ENCODE data around the gene PTPRN2. TPM values are rescaled to one million over a fixed set of nuclear protein-coding genes. Genes with fewer than 3 reads are reported as not detected.
"Not testable (repeated sequence)": the region's sequence is repeated elsewhere in the genome, so short reads cannot be mapped to it uniquely, and the experiment has no call there.

The PTPRN2 gene
- polyA plus RNA-seq, 4 donors = 1.6 to 11.7 (median 4.0) TPM

DNA sequence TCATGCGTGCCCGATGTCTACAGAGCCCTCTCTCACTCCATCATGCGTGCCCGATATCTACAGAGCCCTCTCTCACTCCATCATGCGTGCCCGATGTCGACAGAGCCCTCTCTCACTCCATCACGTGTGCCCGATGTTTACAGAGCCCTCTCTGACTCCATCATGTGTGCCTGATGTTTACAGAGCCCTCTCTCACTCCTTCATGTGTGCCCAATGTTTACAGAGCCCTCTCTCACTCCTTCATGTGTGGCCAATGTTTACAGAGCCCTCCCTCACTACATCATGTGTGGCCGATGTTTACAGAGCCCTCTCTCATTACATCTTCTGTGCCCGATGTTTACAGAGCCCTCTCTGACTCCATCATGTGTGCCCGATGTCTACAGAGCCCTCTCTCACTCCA, 740.9 kb downstream of the PTPRN2 start:
- H3K9me3 ChIP-seq (ENCODE audit: control insufficient read depth in 2 of 2, insufficient read depth in 1 of 2, low read depth in 1 of 2, low read length in 1 of 2); DNase-seq; H3K36me3 ChIP-seq (ENCODE audit: control insufficient read depth in 3 of 3, insufficient read depth in 2 of 3, low read depth in 1 of 3, low read length in 3 of 3); H3K27ac ChIP-seq (ENCODE audit: low read depth in 1 of 3, low read length in 2 of 3); FAIRE-seq; H3K27me3 ChIP-seq (ENCODE audit: control insufficient read depth in 3 of 3, insufficient read depth in 3 of 3, low read length in 3 of 3); H3K4me3 ChIP-seq (ENCODE audit: low read depth in 1 of 3, low read length in 3 of 3); H3K4me1 ChIP-seq (ENCODE audit: control insufficient read depth in 3 of 3, insufficient read depth in 2 of 3, low read depth in 1 of 3, low read length in 2 of 3): not testable (repeated sequence)
- WGBS, 3 donors = 85% methylated on average over 11 to 12 of the region's 12 CpGs

DNA sequence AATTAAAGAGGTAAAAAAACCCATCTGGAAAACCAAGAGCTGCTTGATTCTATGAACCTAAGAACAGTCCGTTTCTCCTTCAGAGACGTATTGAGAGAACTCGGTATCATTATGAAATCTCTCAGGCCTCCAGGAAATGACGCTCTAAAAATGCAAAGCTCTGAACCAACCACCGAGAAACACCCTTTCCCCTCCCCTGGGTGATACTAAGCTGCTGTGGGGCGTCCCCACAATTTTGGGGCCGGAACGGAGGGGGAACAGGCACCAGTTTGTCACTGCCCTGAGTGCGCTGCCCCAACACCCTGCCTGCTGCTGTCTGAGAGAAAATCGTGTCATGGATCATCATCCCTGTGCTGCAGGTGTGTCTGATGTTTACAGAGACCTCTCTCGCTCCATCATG, 741.4 kb downstream of the PTPRN2 start:
- 71 to 76% (median 74%) methylated on average over 11 of the region's 11 CpGs for WGBS, 3 donors
- H3K27me3 ChIP-seq (ENCODE audit: control insufficient read depth in 3 of 3, insufficient read depth in 3 of 3, low read length in 3 of 3) = no peaks in the 10 kb centered on the region
- no peak overlapping the region for H3K4me3 ChIP-seq (ENCODE audit: low read depth in 1 of 3, low read length in 3 of 3)
- peaks cover 0 to 9% of the 10 kb centered on the region in 2 donors for H3K9me3 ChIP-seq (ENCODE audit: control insufficient read depth in 2 of 2, insufficient read depth in 1 of 2, low read depth in 1 of 2, low read length in 1 of 2)
- FAIRE-seq (no peak), DNase-seq (no peak)
- no peak overlapping the region for H3K27ac ChIP-seq (ENCODE audit: low read depth in 1 of 3, low read length in 2 of 3)
- no peaks in the 10 kb centered on the region for H3K36me3 ChIP-seq (ENCODE audit: control insufficient read depth in 3 of 3, insufficient read depth in 2 of 3, low read depth in 1 of 3, low read length in 3 of 3)
- no peaks in the 10 kb centered on the region for H3K4me1 ChIP-seq (ENCODE audit: control insufficient read depth in 3 of 3, insufficient read depth in 2 of 3, low read depth in 1 of 3, low read length in 2 of 3)

DNA sequence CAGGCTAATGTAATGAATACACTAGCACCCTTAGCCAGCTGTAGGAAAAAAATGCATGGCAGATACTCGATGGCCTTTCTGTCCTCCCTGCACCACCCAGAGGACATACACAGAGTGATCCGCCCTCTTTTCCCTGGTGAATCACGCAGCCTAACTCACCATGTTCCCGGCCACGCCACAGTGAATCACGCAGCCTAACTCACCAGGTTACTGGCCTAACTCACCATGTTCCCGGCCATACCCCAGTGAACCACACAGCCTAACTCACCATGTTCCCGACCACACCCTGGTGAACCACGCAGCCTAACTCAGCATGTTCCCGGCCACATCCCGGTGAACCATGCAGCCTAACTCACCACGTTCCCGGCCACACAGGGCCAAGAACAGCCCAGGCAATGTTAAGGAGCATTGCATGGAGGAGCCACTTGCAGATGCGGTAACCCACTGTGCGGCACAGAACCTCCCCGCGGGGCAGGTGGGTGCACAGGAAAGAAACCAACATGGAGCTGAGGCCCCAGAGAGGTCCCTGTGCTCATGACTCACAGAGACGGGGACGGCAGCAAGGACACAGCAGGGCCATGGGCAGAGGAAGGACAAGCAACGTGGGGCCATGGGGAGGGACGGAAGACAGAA, 742.3 kb downstream of the PTPRN2 start:
- H3K9me3 ChIP-seq (ENCODE audit: control insufficient read depth in 2 of 2, insufficient read depth in 1 of 2, low read depth in 1 of 2, low read length in 1 of 2) = peaks cover 0 to 18% of the 10 kb centered on the region in 2 donors
- H3K4me1 ChIP-seq (ENCODE audit: control insufficient read depth in 3 of 3, insufficient read depth in 2 of 3, low read depth in 1 of 3, low read length in 2 of 3) = no peaks in the 10 kb centered on the region
- WGBS, 3 donors = 88 to 93% (median 90%) methylated on average over 21 of the region's 21 CpGs
- FAIRE-seq (no peak), DNase-seq (no peak)
- H3K27me3 ChIP-seq (ENCODE audit: control insufficient read depth in 3 of 3, insufficient read depth in 3 of 3, low read length in 3 of 3) = no peaks in the 10 kb centered on the region
- H3K36me3 ChIP-seq (ENCODE audit: control insufficient read depth in 3 of 3, insufficient read depth in 2 of 3, low read depth in 1 of 3, low read length in 3 of 3) = no peaks in the 10 kb centered on the region
- no peak overlapping the region for H3K27ac ChIP-seq (ENCODE audit: low read depth in 1 of 3, low read length in 2 of 3)
- H3K4me3 ChIP-seq (ENCODE audit: low read depth in 1 of 3, low read length in 3 of 3) = no peak overlapping the region

DNA sequence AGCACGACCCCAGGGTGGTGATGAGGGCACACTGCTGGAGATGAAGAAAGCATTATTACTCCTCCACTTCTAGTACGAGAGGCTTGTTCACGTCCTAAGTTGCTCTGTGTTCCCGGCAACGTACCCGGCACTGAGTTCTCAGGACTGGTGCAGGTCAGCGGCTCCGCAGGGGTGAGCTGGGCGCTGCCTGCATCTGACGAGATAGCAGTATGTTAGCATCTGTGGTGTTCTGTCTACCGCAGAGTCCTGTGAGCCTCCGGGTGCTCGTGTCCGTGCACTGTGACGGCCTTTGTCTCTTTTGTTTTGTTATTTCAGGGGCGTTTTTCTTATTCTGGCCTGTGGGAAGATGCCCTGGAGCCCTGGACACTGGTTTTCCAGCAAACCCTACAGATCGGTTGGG, 743.0 kb downstream of the PTPRN2 start:
- Histone ChIP-seq H3K4me3 (ENCODE audit: low read depth in 1 of 3, low read length in 3 of 3) (no peak overlapping the region), H3K27ac (ENCODE audit: low read depth in 1 of 3, low read length in 2 of 3) (no peak overlapping the region), H3K27me3 (ENCODE audit: control insufficient read depth in 3 of 3, insufficient read depth in 3 of 3, low read length in 3 of 3) (no peaks in the 10 kb centered on the region), H3K36me3 (ENCODE audit: control insufficient read depth in 3 of 3, insufficient read depth in 2 of 3, low read depth in 1 of 3, low read length in 3 of 3) (no peaks in the 10 kb centered on the region), H3K4me1 (ENCODE audit: control insufficient read depth in 3 of 3, insufficient read depth in 2 of 3, low read depth in 1 of 3, low read length in 2 of 3) (no peaks in the 10 kb centered on the region), H3K9me3 (ENCODE audit: control insufficient read depth in 2 of 2, insufficient read depth in 1 of 2, low read depth in 1 of 2, low read length in 1 of 2) (peaks cover 0 to 25% of the 10 kb centered on the region in 2 donors)
- DNase-seq (no peak), FAIRE-seq (no peak)
- WGBS, 3 donors = 89 to 90% (median 90%) methylated on average over 17 of the region's 17 CpGs

DNA sequence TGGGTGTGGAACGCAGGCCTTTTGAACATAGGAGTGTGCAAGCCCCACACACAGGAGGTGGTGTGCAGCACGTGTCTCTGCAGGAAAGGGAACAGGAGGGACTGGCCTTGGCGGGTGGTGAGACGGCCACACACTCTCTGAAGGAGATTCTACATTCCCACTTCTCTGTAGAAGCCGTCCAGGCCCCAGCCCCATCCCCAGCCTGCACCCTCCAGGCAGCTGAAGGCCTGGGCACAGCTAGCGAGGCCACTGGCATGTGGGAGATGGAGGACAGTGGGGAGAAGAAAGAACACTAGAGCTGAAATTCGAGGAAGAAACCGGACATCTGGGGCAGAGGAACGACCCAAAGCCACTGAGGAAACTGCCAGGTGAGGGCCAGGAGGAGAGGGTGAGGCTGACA, 743.5 kb downstream of the PTPRN2 start:
- no peaks in the 10 kb centered on the region for H3K36me3 ChIP-seq (ENCODE audit: control insufficient read depth in 3 of 3, insufficient read depth in 2 of 3, low read depth in 1 of 3, low read length in 3 of 3)
- DNase-seq = no peak
- H3K4me1 ChIP-seq (ENCODE audit: control insufficient read depth in 3 of 3, insufficient read depth in 2 of 3, low read depth in 1 of 3, low read length in 2 of 3) = no peaks in the 10 kb centered on the region
- H3K27me3 ChIP-seq (ENCODE audit: control insufficient read depth in 3 of 3, insufficient read depth in 3 of 3, low read length in 3 of 3) = no peaks in the 10 kb centered on the region
- FAIRE-seq = no peak
- H3K4me3 ChIP-seq (ENCODE audit: low read depth in 1 of 3, low read length in 3 of 3) = no peak overlapping the region
- no peak overlapping the region for H3K27ac ChIP-seq (ENCODE audit: low read depth in 1 of 3, low read length in 2 of 3)
- WGBS, 3 donors = 79 to 83% (median 83%) methylated on average over 9 of the region's 9 CpGs
- H3K9me3 ChIP-seq (ENCODE audit: control insufficient read depth in 2 of 2, insufficient read depth in 1 of 2, low read depth in 1 of 2, low read length in 1 of 2) = peaks cover 0 to 27% of the 10 kb centered on the region in 2 donors

DNA sequence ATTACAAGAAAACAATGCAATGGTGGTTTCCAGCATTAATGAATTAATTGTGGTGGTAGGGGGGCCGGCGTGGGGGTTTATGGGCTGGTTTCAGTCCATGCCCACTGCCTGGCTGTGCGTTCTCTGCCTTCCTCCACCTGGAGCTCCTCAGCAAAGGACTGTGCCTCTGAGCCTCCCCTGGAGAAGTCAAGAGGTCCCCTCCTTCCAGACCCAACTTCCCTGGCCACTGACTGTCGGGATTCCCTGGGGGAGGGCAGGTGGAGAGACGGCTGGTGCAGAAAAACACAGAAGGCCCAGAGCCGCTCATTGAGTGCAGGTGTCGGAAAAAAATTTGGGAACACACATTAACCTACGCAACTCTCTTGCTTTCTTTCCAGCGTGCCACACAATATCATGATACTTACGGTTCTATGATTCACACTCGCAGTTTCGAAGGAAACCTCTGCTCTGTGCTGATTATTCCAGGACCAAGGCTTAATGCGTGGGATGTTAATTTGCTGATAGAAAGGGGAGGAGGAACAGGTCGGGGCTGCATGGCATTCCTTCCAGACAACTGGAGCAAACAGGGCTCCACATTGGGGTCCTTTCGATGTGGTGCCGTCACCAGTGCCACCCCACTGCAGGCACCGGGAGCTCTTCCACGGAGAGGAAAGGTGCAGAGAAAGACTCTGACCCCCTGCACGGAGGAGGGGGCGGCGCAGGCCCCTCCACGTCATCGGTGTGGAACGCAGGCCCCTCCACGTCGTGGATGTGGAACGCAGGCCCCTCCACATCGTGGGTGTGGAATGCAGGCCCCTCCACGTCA, 744.1 kb downstream of the PTPRN2 start:
- Histone ChIP-seq H3K27me3 (ENCODE audit: control insufficient read depth in 3 of 3, insufficient read depth in 3 of 3, low read length in 3 of 3) (no peaks in the 10 kb centered on the region), H3K4me1 (ENCODE audit: control insufficient read depth in 3 of 3, insufficient read depth in 2 of 3, low read depth in 1 of 3, low read length in 2 of 3) (no peaks in the 10 kb centered on the region), H3K4me3 (ENCODE audit: low read depth in 1 of 3, low read length in 3 of 3) (no peak overlapping the region), H3K27ac (ENCODE audit: low read depth in 1 of 3, low read length in 2 of 3) (no peak overlapping the region), H3K36me3 (ENCODE audit: control insufficient read depth in 3 of 3, insufficient read depth in 2 of 3, low read depth in 1 of 3, low read length in 3 of 3) (no peaks in the 10 kb centered on the region), H3K9me3 (ENCODE audit: control insufficient read depth in 2 of 2, insufficient read depth in 1 of 2, low read depth in 1 of 2, low read length in 1 of 2) (peaks cover 0 to 27% of the 10 kb centered on the region in 2 donors)
- no peak for DNase-seq
- no peak for FAIRE-seq
- 85 to 91% (median 89%) methylated on average over 28 to 29 of the region's 29 CpGs for WGBS, 3 donors

DNA sequence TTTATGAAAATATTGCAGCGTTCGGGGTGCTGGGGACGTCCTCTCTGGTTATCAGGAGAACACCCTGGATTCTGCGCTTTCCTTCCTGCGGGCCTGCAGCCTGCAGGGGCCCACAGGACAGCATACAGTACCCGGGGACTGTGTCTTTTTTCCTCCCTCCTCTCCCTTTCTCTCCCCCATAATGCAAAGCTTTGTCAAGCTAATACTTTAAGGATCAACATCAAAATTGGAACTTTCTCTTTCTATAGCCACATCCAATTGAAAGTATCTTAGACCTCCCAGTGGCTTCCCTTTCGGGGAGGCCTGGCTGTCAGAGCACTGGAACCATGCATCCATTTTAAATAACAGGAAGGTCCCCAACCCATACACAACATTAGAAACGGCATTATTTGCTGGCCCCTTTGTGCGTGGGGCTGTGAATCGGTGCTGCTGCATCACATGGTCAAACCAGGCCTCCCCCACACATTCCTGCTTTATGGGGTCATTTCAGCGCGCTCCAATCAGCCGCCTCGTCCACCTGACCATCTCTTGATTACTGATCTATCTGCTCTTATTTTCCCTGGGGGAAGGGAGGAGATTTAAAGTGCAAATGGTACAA, 745.8 kb downstream of the PTPRN2 start:
- FAIRE-seq (no peak), DNase-seq (no peak)
- Histone ChIP-seq H3K27me3 (ENCODE audit: control insufficient read depth in 3 of 3, insufficient read depth in 3 of 3, low read length in 3 of 3) (no peaks in the 10 kb centered on the region), H3K4me1 (ENCODE audit: control insufficient read depth in 3 of 3, insufficient read depth in 2 of 3, low read depth in 1 of 3, low read length in 2 of 3) (no peaks in the 10 kb centered on the region), H3K27ac (ENCODE audit: low read depth in 1 of 3, low read length in 2 of 3) (no peak overlapping the region), H3K4me3 (ENCODE audit: low read depth in 1 of 3, low read length in 3 of 3) (no peak overlapping the region), H3K36me3 (ENCODE audit: control insufficient read depth in 3 of 3, insufficient read depth in 2 of 3, low read depth in 1 of 3, low read length in 3 of 3) (no peaks in the 10 kb centered on the region), H3K9me3 (ENCODE audit: control insufficient read depth in 2 of 2, insufficient read depth in 1 of 2, low read depth in 1 of 2, low read length in 1 of 2) (peaks cover 0 to 27% of the 10 kb centered on the region in 2 donors)
- WGBS, 3 donors = 76 to 83% (median 82%) methylated on average over 14 of the region's 14 CpGs

DNA sequence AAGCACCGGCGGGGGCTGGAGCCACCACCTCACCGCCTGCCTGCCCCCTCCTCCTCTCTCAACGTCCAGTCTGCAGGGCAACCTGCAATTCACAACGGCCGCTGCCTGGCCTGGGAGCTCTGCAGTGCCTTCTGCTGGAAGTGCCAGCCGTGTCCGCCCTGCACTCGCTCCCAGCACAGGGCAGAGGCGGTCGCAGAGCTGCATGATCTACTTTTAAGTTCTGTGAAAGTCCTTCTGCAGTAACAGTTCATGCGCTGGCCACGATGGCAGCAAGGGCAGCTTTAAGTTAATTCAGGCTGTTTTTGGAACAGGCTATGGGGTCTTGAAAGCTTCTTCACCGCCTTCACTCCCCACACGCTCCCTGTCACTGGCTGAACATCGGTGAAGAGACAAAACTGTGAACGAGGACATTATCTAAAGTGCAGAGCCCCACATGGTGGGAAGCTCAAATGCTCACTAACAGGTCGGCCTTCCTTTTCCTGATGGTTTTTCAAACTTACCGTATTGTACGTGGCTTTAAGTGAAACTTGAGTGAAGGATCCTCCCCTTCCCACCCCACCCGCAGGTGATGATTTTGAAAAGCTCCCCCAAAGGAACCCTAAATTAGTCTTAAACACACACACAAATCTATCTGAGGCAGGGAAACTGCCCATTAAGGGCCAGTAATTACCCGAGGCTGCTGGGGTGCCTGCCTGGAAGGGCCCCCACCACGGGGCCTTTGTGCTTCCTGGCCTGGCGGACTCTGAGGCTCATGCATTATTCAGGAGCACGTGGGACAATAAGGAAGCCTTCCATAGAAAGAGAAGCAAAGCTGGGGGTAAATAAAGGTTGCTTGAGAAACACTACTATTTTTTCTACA, 746.5 kb downstream of the PTPRN2 start:
- DNase-seq = no peak
- Histone ChIP-seq H3K27me3 (ENCODE audit: control insufficient read depth in 3 of 3, insufficient read depth in 3 of 3, low read length in 3 of 3) (no peaks in the 10 kb centered on the region), H3K36me3 (ENCODE audit: control insufficient read depth in 3 of 3, insufficient read depth in 2 of 3, low read depth in 1 of 3, low read length in 3 of 3) (no peaks in the 10 kb centered on the region), H3K4me3 (ENCODE audit: low read depth in 1 of 3, low read length in 3 of 3) (no peak overlapping the region), H3K27ac (ENCODE audit: low read depth in 1 of 3, low read length in 2 of 3) (no peak overlapping the region), H3K9me3 (ENCODE audit: control insufficient read depth in 2 of 2, insufficient read depth in 1 of 2, low read depth in 1 of 2, low read length in 1 of 2) (peaks cover 0 to 27% of the 10 kb centered on the region in 2 donors), H3K4me1 (ENCODE audit: control insufficient read depth in 3 of 3, insufficient read depth in 2 of 3, low read depth in 1 of 3, low read length in 2 of 3) (no peaks in the 10 kb centered on the region)
- 70 to 82% (median 79%) methylated on average over 25 of the region's 25 CpGs for WGBS, 3 donors
- FAIRE-seq = no peak
